ENCODE results near the gene TAS2R20. TPM values are rescaled to one million over a fixed set of nuclear protein-coding genes. Genes with fewer than 3 reads are reported as not detected.

Gene TAS2R20
- total and polyA plus RNA-seq, 2 of the 13 experiments (the other 11 are each of a cell fraction or from before 2014, with no cell fraction given) = 0.54 to 2.9 TPM

DNA sequence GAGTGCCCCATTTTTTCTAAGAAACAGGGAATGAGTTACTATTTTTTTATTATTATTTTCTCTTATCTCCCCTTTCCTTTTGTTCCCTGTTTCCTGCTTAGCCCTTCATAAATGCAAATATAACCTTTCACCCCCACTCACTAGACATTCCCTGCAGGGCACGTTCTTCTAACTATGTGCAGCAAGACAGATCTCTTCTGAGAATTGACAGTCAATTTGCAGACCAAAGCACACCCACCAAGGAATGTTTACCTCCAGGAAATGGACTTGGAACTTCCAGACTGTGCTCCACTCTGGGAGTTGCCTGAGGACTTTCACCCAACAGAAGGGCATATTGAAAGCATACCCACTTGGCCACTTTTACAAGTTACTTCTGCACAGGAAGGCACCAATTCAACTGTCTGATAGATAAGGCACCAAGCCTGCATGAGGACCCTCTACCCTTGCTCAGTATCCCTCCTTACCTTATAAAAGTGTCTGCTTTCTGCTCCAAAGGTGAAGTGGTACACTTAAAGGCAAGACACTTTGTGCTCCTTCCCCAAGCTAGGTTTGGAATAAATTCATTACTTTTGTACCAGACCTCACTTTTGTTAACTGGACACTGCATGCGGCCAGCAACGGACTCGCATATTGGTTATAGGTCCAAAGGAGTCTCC is 17.8 kb upstream of the TAS2R20 start (continued):
- TF ChIP-seq, protein P1, sequence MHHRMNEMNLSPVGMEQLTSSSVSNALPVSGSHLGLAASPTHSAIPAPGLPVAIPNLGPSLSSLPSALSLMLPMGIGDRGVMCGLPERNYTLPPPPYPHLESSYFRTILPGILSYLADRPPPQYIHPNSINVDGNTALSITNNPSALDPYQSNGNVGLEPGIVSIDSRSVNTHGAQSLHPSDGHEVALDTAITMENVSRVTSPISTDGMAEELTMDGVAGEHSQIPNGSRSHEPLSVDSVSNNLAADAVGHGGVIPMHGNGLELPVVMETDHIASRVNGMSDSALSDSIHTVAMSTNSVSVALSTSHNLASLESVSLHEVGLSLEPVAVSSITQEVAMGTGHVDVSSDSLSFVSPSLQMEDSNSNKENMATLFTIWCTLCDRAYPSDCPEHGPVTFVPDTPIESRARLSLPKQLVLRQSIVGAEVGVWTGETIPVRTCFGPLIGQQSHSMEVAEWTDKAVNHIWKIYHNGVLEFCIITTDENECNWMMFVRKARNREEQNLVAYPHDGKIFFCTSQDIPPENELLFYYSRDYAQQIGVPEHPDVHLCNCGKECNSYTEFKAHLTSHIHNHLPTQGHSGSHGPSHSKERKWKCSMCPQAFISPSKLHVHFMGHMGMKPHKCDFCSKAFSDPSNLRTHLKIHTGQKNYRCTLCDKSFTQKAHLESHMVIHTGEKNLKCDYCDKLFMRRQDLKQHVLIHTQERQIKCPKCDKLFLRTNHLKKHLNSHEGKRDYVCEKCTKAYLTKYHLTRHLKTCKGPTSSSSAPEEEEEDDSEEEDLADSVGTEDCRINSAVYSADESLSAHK (CRISPR knock-in tag; IDR thresholded peaks at IDR 0.05; ENCODE audit: borderline replicate concordance) = no peak
- TF ChIP-seq ZZZ3 (CRISPR knock-in tag; IDR thresholded peaks at IDR 0.05; ENCODE audit: borderline replicate concordance) = no peak
- 0 out of 2 replicates have a peak, but pooled peaks have one; percentile 15 for TF ChIP-seq EHMT2 (IDR thresholded peaks at IDR 0.05; ENCODE audit: borderline replicate concordance, low read depth, low read length)
- TF ChIP-seq ZNF101 (CRISPR knock-in tag; IDR thresholded peaks at IDR 0.05; ENCODE audit: borderline replicate concordance, low read depth) = no peak
- TF ChIP-seq, protein P2, sequence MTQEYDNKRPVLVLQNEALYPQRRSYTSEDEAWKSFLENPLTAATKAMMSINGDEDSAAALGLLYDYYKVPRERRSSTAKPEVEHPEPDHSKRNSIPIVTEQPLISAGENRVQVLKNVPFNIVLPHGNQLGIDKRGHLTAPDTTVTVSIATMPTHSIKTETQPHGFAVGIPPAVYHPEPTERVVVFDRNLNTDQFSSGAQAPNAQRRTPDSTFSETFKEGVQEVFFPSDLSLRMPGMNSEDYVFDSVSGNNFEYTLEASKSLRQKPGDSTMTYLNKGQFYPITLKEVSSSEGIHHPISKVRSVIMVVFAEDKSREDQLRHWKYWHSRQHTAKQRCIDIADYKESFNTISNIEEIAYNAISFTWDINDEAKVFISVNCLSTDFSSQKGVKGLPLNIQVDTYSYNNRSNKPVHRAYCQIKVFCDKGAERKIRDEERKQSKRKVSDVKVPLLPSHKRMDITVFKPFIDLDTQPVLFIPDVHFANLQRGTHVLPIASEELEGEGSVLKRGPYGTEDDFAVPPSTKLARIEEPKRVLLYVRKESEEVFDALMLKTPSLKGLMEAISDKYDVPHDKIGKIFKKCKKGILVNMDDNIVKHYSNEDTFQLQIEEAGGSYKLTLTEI (CRISPR knock-in tag; conservative IDR thresholded peaks at IDR 0.05) = no peak
- no peak for TF ChIP-seq ZNF572 (CRISPR knock-in tag; IDR thresholded peaks at IDR 0.05)
- peak; percentile 58; the same call in 1 of the 2 replicates for TF ChIP-seq ARNTL (CRISPR knock-in tag; IDR thresholded peaks at IDR 0.05)
- TF ChIP-seq ZC3H13 (CRISPR knock-in tag; IDR thresholded peaks at IDR 0.05) = no peak
- no peak for TF ChIP-seq PAF1 (CRISPR knock-in tag; IDR thresholded peaks at IDR 0.05)
- TF ChIP-seq KDM2A (CRISPR knock-in tag; IDR thresholded peaks at IDR 0.05; ENCODE audit: borderline replicate concordance, low read depth) = no peak
- no peak for TF ChIP-seq ZFP36 (IDR thresholded peaks at IDR 0.05; ENCODE audit: borderline replicate concordance, low read depth, low read length, partially characterized antibody)
- no peak for TF ChIP-seq ZBTB37 (CRISPR knock-in tag; IDR thresholded peaks at IDR 0.05)
- TF ChIP-seq ZNF790 (CRISPR knock-in tag; IDR thresholded peaks at IDR 0.05; ENCODE audit: borderline replicate concordance) = no peak
- no peak for TF ChIP-seq ZBTB44 (CRISPR knock-in tag; IDR thresholded peaks at IDR 0.05)
- no peak for TF ChIP-seq ZNF776 (CRISPR knock-in tag; IDR thresholded peaks at IDR 0.05)
- TF ChIP-seq JUND (CRISPR knock-in tag; IDR thresholded peaks at IDR 0.05) = no peak
- TF ChIP-seq ZNF576 (CRISPR knock-in tag; IDR thresholded peaks at IDR 0.05) = no peak
- TF ChIP-seq ZNF136 (CRISPR knock-in tag; IDR thresholded peaks at IDR 0.05; ENCODE audit: low read depth) = no peak
- TF ChIP-seq ZNF841 (CRISPR knock-in tag; IDR thresholded peaks at IDR 0.05; ENCODE audit: borderline replicate concordance) = no peak

Measured in HepG2 (cell line).